22Rv1 (cell line): Measurements from ENCODE around the gene DUOXA2.
"Not testable (repeated sequence)": the region's sequence is repeated elsewhere in the genome, so short reads cannot be mapped to it uniquely, and the experiment has no call there.

Source experiments
- CTCF ChIP-seq: fragments of 450-650 bp; IDR thresholded peaks from 2 replicates; pipeline ENCODE4 v1.5.1; 2017; ENCODE audit warnings: mild to moderate bottlenecking
- ZFX ChIP-seq: fragments of 450-650 bp; IDR thresholded peaks from 2 replicates; pipeline ENCODE4 v1.6.1; 2017; ENCODE audit warnings: antibody characterized with exemption, borderline replicate concordance

GRCh38 chr15:45077391-45077790 is 36.7 kb upstream of the DUOXA2 start:
- not testable (repeated sequence) for TF ChIP-seq CTCF, ZFX
